Bladder microvascular endothelial cell (primary cell): ENCODE measurements around the gene DCTN4. TPM values are rescaled to one million over a fixed set of nuclear protein-coding genes. Genes with fewer than 3 reads are reported as not detected.

ENCODE experiments used
- total RNA-seq: library from RNA; depleted of rRNA; stranded (reverse); fragments of >200 nt; gene quantifications from 2 replicates; pipeline ENCODE4 v1.2.3, GENCODE V29; 2014

Gene DCTN4
- total RNA-seq, result 17.2 and 36.2 TPM in 2 replicates

GRCh38 chr5:150758531-150759333 lies at the start of gene DCTN4:
DCTN4 (minus strand) TSS chr5:150759017; CDS start chr5:150758993, 24 bp downstream.

GRCh38 chr5:150778517-150779396 lies 19.9 kb upstream of the DCTN4 start, which contains the start of gene SMIM3:
SMIM3 (plus strand) TSS chr5:150778757; CDS start chr5:150795441, 16,684 bp downstream.

GRCh38 chr5:150700594-150701377 lies 58.0 kb downstream of the DCTN4 start, which contains the start of gene RBM22:
RBM22 (minus strand) TSS chr5:150701062; CDS start chr5:150700985, 77 bp downstream.

DNA sequence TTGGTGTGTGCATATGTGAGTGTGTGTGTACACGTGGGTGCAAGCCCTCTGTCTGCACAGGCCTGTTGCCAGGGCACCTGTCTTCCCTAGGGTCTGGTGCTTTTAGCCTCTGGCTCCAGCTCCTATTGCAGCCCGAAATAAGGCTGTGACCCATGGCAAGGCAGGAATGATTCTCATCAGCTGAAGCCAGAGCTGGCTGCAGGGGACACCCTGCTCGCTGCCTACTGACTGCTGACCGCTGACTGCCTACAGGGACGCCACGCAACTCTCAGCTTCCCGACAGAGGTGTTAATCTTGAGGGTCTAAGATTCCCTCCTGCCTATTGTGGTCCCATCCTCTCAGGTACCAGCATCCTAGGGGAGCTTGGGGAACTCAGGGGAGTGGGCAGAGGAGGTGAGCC lies 97.7 kb downstream of the DCTN4 start, which contains the start of gene MYOZ3:
MYOZ3 (plus strand) TSS at position 166 of the 400 bp plus-strand sequence. CDS start 1,691 bp downstream, outside the sequence.

Other genes starting within 250 kb of the DCTN4 start
- 7.1 and 30.4 TPM in 2 replicates for gene SYNPO, start 118.4 kb downstream of the DCTN4 start, total RNA-seq
- 0.16 and 0.88 TPM in 2 replicates for gene MYOZ3, start 97.8 kb downstream of the DCTN4 start, total RNA-seq
- gene RBM22, start 58.0 kb downstream of the DCTN4 start, total RNA-seq, result 14.2 and 27.4 TPM in 2 replicates
- gene SMIM3, start 19.7 kb upstream of the DCTN4 start, total RNA-seq, result 1.1 and 2.6 TPM in 2 replicates
- not detected in 2 replicates for gene IRGM, start 87.5 kb upstream of the DCTN4 start, total RNA-seq
- gene ZNF300, start 146.0 kb upstream of the DCTN4 start, total RNA-seq, result 4.2 and 9.8 TPM in 2 replicates